ENCODE measurements around the gene IRF9. TPM values are rescaled to one million over a fixed set of nuclear protein-coding genes. Genes with fewer than 3 reads are reported as not detected.

Gene IRF9
- total and polyA plus RNA-seq, 2 of the 13 experiments (the other 11 are each of a cell fraction or from before 2014, with no cell fraction given) = 14.9 to 49.7 TPM

- TF ChIP-seq ZBTB26 (CRISPR knock-in tag; IDR thresholded peaks at IDR 0.05; ENCODE audit: borderline replicate concordance) (0 out of 2 replicates have a peak, but pooled peaks have one; percentile 16), ZBTB33 (CRISPR knock-in tag; IDR thresholded peaks at IDR 0.05) (peak; percentile 70), HOXA3 (CRISPR knock-in tag; IDR thresholded peaks at IDR 0.05) (peak; percentile 55; the same call in 1 of the 2 replicates), NFKB2 (CRISPR knock-in tag; IDR thresholded peaks at IDR 0.05; ENCODE audit: borderline replicate concordance) (peak; percentile 67; the same call in 1 of the 2 replicates), IRF9 (CRISPR knock-in tag; IDR thresholded peaks at IDR 0.05; ENCODE audit: borderline replicate concordance) (0 out of 2 replicates have a peak, but pooled peaks have one; percentile 29)
Observed at GRCh38 chr14:24132061-24132685, 28.9 kb upstream of the IRF9 start (continued).

GRCh38 chr14:24132976-24133375 is 28.1 kb upstream of the IRF9 start:
- BruUV-seq (replicated peaks) = no TSS peak
- intact Hi-C loops (cut with micrococcal nuclease; ENCODE audit: unreplicated experiment) (no loop called here), in situ Hi-C loops (cut with HindIII; ENCODE audit: extremely low pct_ligation_motif_present, low pct_unique_long_range_greater_than_20kb) (loop anchor here (25.0 kb wide), 1 partner anchor 821 kb away; the partner anchor contains the start of genes BCL2L2, PABPN1 and PPP1R3E)
- Histone ChIP-seq H3K27me3 (ENCODE audit: control insufficient read depth in 1 of 2, insufficient read depth in 2 of 2, low read length in 2 of 2) (no peaks in the 10 kb centered on the region; a peak in 1 of 5 replicates), H3K79me2 (ENCODE audit: insufficient read depth, low read length) (peaks cover 15% of the 10 kb centered on the region), H3K4me3 (replicated peaks in 1 of 3; ENCODE audit: insufficient read depth in 1 of 3, low read depth in 2 of 3, low read length in 3 of 3) (no peak overlapping the region), H3K9ac (ENCODE audit: insufficient read depth, low read depth, low read length) (no peak overlapping the region), H3K27ac (ENCODE audit: extremely low read length, insufficient read depth, low read length) (no peak overlapping the region), H3K36me3 (replicated peaks in 1 of 2; ENCODE audit: control insufficient read depth in 1 of 2, insufficient read depth in 2 of 2, low read length in 2 of 2) (peaks cover 2 to 9% of the 10 kb centered on the region in 2 experiments), H2AFZ (ENCODE audit: low read length) (no peak overlapping the region), H3K4me2 (ENCODE audit: low read depth, low read length) (no peak overlapping the region), H3K4me1 (ENCODE audit: insufficient read depth, low read length) (peaks cover 64% of the 10 kb centered on the region), H3K9me3 (ENCODE audit: low read length) (no peaks in the 10 kb centered on the region), H4K20me1 (ENCODE audit: insufficient read depth, low read length) (peaks cover 4% of the 10 kb centered on the region; the same call in 1 of the 2 replicates)
- WGBS (ENCODE audit: low lambda C conversion rate) = 86% methylated on average over 2 of the region's 2 CpGs
- DNase-seq (ENCODE audit: low spot score) (no peak), FAIRE-seq (no peak), ATAC-seq (no peak)
- POLR2A ChIA-PET = interaction anchor here (1.5 to 22.7 kb wide), 5 partner anchors 8 to 38 kb away, joined by 4 to 977 read pairs (median 16); partner anchors contain the start of genes DCAF11, EMC9, NRL and PCK2
- CTCF ChIA-PET (ENCODE audit: low intra/inter-chr PET ratio, low total read pairs) = no interaction called here
- TF ChIP-seq MEF2D (CRISPR knock-in tag; IDR thresholded peaks at IDR 0.05) (0 out of 2 replicates have a peak, but pooled peaks have one; percentile 7), FOXO4 (CRISPR knock-in tag; conservative IDR thresholded peaks at IDR 0.05) (0 out of 2 replicates have a peak, but pooled peaks have one; percentile 81), TCF7 (IDR thresholded peaks at IDR 0.05; ENCODE audit: low read depth) (no peak), FOXK1 (CRISPR knock-in tag; IDR thresholded peaks at IDR 0.05; ENCODE audit: borderline replicate concordance, low read depth) (no peak), PITX1 (CRISPR knock-in tag; IDR thresholded peaks at IDR 0.05) (0 out of 2 replicates have a peak, but pooled peaks have one; percentile 18), BCLAF1 (IDR thresholded peaks at IDR 0.05) (no peak), KLF15 (CRISPR knock-in tag; IDR thresholded peaks at IDR 0.05; ENCODE audit: borderline replicate concordance) (0 out of 2 replicates have a peak, but pooled peaks have one; percentile 58)

Data from HepG2 (cell line).